22Rv1 (cell line): ENCODE measurements around the gene CD9.
"Not testable (repeated sequence)": the region's sequence is repeated elsewhere in the genome, so short reads cannot be mapped to it uniquely, and the experiment has no call there.

ENCODE experiments used
- H3K27ac ChIP-seq: fragments of 450-650 bp; 2 replicates; pipeline ENCODE4 v1.5.1; 2017
- CTCF ChIP-seq: fragments of 450-650 bp; IDR thresholded peaks from 2 replicates; pipeline ENCODE4 v1.5.1; 2017; ENCODE audit warnings: mild to moderate bottlenecking
- ZFX ChIP-seq: fragments of 450-650 bp; IDR thresholded peaks from 2 replicates; pipeline ENCODE4 v1.6.1; 2017; ENCODE audit warnings: antibody characterized with exemption, borderline replicate concordance

The CD9 gene

GRCh38 chr12:6205144-6205539 lies 4.9 kb downstream of the CD9 start:
- H3K27ac ChIP-seq = no peak overlapping the region
- TF ChIP-seq ZFX (no peak), CTCF (no peak)

- TF ChIP-seq CTCF (no peak), ZFX (no peak)
- no peak overlapping the region for H3K27ac ChIP-seq
Measured at GRCh38 chr12:6205761-6206160, 5.6 kb downstream of the CD9 start.

GRCh38 chr12:6206327-6206726 lies 6.1 kb downstream of the CD9 start:
- no peak overlapping the region for H3K27ac ChIP-seq
- no peak for TF ChIP-seq CTCF
- TF ChIP-seq ZFX = no peak

GRCh38 chr12:6207259-6207925 lies 7.2 kb downstream of the CD9 start:
- peak overlapping the region; percentile 15; the same call in 1 of the 2 replicates for H3K27ac ChIP-seq
- TF ChIP-seq ZFX (no peak), CTCF (no peak)

- no peak for TF ChIP-seq CTCF
- no peak for TF ChIP-seq ZFX
- peak overlapping the region; percentile 15; the same call in 1 of the 2 replicates for H3K27ac ChIP-seq
Measured at GRCh38 chr12:6208130-6208529, 7.9 kb downstream of the CD9 start.

- not testable (repeated sequence) for H3K27ac ChIP-seq
Measured at GRCh38 chr12:6209428-6209827, 9.2 kb downstream of the CD9 start.

- H3K27ac ChIP-seq = no peak overlapping the region
- TF ChIP-seq CTCF (no peak), ZFX (no peak)
Measured at GRCh38 chr12:6211421-6211869, 11.2 kb downstream of the CD9 start.

- TF ChIP-seq CTCF = no peak
- TF ChIP-seq ZFX = no peak
- H3K27ac ChIP-seq = no peak overlapping the region
Measured at GRCh38 chr12:6212086-6212485, 11.9 kb downstream of the CD9 start.
